ENCODE measurements around the gene MAB21L3.
"Not testable (repeated sequence)": the region's sequence is repeated elsewhere in the genome, so short reads cannot be mapped to it uniquely, and the experiment has no call there.

MAB21L3 gene

DNA sequence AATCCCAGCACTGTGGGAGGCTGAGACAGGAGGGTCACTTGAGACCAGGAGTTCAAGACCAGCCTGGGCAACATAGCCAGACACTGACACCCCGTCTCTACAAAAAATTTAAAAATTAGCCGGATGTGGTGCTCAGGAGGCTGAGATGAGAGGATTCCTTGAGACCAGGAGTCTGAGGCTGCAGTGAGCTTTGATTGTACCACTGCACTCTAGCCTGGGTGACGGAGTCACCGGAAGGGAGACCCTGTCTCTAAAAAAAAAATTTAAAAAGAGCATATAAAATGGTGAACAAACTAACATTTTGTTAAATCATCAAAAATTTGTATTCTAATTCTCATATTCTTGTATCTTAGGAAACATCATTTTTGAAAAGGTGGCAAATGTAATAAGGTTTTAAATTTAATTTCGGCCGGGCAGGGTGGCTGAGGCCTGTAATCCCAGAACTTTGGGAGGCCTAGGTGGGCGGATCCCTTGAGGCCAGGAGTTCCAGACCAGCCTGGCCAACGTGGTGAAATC lies 27.1 kb downstream of the MAB21L3 start:
- DNase-seq = no peak

DNA sequence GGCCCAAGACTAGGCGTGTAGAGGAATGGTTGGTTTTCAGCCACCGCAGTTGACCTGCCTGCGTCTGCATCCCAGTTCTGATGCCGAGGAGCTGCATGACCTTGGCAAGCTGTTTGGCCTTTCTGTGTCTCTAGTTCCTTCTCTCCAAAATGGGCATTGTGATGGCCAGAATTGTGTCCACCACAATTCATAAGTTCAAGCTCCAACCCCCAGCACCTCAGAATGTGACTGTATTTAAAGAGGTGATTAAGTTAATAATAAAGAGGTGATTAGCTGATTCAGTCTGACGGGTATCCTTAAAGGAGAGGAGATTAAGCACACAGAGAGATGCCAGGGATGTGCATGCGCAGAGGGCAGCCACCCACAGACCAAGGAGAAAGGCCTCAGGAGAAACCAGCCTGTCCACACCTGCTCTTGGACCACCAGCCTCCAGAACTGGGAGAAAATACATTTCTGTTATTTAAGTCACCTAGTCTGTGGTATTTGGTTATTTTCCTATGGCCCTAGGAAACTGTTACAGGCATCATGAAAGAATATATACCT lies 28.5 kb downstream of the MAB21L3 start:
- DNase-seq = no peak

DNA sequence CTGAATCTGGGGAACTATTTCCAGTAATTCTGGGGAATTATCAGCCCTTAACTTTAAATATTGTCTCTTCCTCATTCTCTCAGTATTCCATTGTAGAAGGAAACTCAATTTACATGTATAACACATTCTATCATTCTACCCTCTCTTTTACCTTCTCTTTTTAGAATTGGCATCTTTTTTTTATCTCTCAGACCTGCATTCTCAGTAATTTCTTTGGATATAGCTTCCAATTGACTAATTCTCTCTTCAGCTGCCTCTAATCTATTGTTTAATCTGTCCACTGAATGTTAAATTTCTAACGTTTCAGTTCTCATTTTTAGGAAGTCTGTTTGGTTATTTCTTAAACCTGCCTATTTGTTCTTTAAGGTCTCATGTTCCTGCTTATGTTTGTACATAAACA lies 33.0 kb downstream of the MAB21L3 start:
- DNase-seq = no peak

DNA sequence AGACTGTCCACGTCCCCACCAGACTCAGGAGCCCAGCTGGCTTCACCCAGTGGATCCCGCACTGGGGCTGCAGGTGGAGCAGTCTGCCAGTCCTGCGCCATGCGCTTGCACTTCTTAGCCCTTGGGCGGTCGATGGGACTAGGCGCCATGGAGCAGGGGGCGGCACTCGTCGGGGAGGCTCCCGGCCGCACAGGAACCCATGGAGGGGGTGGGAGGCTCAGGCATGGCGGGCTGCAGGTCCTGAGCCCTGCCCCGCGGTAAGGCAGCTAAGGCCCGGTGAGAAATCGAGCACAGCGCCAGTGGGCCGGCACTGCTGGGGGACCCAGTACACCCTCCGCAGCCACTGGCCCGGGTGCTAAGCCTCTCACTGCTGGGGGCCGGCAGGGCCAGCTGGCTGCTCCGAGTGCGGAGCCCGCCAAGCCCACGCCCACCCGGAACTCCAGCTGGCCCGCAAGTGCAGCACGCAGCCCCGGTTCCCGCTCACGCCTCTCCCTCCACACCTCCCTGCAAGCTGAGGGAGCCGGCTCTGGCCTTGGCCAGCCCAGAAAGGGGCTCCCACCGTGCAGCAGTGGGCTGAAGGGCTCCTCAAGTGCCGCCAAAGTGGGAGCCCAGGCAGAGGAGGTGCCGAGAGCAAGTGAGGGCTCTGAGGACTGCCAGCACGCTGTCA lies 35.4 kb downstream of the MAB21L3 start:
- DNase-seq = not testable (repeated sequence)

DNA sequence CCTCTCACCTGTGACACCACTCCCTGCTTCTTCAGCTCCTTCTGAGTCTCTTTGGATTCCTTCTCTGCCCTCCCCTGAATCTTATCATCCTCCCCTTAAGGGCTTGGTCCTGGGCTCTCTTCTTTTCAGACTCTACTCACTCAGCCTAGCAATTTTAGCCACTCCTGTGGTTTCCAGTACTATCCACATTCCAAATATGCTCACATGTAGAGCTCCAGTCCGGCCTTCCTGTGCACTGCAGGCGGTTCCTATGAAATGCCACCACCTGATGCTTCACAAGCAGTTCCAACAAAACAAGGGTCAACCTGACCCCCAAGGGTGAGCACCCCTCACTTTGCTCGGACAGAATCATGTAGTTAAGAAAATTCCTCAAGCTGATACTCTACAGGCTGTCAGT lies 35.9 kb downstream of the MAB21L3 start:
- DNase-seq = no peak

DNA sequence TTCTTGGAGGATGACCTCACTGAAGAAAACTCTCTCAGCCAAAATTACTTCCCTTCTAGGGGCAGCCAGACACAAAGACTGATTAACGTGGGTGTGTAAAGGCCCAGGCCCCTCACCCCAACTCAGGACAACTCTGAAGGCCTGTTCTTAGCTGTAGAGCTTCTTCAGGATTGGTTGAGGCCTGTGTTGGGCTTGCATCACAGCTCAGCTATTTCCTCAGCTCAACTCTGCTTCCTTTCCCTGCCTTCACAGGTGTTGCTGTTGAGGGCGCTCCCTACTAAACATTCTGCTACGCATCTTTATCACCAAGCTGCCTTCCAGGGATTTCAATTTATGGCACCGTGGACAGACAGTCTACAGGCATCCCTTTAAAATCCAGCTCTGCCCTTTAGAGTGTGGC lies 36.8 kb downstream of the MAB21L3 start:
- peak; percentile 12 for DNase-seq

DNA sequence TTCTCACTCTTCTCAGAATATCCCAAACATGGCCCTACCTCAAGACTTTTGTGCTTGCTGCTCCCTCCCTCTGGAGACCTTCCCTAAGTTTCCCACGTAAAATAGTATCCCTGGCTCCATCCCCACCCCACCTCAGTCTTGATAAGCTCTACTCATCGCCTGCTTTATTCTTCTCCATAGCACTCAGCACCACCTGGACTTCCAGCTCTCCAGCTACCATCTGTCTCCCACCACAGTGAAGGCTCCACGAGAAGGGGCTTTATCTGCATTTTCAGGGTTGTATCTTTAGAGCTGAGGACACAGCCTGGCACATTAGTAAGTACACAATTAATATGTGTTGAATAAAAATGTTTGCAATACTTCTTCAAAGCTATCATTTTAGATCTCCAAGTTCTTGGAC lies 37.8 kb downstream of the MAB21L3 start:
- DNase-seq = no peak

DNA sequence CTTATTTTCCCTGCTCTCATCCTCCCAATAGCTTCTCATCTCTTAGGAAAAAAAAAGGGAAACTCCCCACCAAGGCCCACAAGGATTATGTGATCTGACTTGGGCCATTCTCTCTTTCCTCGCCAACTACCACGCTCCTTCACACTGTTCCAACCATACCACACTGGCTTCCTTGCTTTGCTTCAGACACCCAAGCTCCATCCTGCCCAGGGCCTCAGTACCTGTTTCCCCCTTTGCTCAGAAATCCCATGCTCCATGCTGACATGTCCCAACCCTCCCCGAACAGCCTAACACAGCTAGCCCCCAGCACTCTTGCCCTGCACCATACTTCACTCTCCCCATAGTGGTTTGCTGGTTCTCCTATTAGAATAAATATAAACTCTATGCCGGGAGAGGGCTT lies 39.2 kb downstream of the MAB21L3 start:
- DNase-seq = no peak

DNA sequence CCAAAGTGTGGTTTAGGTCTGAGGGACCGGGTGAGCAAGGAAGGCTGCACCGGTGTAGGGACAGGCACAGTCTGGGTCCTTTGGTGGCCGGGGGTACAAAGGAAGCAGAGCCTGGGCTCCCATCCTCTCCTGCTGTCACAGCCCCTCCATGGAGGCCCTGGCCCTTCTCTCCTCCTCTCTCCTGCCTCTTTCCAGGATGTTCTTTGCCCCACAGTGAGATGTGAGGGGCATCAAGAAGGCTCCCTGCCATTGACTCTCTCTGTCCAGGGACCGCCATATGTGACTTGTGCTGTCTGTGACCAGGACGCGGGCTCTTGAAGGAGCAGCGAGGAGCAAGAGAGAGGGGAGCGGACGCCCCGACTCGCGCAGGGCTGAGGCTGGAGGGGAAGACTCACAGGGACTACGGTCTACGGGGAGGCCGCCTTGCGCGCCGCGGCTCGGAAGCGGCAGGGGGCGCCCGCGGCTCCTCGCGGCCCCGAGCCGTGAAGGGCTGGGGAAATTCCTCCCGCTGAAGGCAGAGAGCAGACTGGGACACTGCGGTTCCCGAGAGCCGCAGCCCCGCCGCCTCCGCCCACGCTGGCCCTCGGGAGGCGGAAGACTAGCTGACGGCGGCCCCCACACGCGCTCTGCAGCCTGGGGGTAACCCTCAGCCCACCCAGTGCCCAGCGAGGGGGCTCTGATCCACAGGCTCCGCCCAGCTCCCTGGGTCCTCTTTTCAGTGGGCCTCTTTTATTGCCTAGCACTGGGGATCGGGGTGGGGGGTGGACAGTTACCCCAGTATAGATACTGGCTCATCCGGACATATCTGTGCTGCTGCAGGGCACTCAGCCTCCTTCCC lies 40.8 kb downstream of the MAB21L3 start:
- peak; percentile 77 for DNase-seq

DNA sequence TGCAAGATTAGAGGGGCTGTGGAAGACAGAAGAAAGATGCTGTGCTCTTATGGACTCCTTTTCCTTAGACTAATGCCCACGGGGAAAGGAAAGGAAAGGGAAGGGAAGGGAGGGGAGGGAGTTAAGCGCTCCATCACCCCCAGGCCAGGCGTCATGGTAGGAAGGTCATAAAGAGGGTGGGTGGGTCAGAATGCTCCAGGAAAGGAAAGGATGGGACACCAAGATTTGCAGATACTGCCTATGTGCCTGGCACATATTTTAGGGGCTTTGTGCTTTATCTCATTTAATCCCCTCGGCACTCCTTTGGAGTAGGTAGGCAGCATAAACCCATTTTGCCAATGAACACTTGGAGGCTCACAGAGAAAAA lies 41.4 kb downstream of the MAB21L3 start:
- DNase-seq = no peak

DNA sequence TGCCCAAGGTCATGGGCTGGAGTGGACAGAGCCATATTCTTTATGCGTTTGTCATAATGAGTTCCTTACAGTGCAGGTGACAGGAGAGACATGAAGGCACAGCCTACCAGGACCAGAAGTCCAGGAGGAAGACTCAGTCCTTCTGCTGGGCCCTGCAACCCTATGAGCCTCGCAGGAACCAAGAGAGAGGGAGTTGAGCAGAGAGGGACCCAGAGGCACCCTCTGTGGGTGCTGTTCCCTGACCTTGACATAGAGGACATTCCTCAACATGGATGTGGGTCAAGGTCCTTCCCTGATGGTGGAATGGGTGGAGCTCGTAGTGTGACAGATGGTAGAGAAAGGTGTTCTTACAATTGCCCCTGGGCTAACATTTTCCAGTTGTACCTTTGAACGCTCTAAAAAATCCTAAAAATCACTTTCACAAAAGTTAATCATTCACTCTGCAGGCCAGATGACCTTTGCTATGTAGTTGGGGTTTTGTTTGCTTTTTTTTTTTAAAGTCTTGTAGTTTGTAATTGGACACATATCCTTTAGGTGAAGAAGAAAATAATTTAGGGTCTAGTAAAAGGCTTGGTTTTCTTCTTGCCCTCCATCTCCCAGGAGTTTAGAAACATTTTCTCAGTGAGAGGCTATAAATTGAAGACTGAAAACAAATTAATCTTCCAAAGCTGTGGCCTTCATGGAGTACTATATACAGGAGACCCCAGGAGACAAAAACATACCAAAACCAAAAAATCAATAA lies 41.9 kb downstream of the MAB21L3 start:
- no peak for DNase-seq

DNA sequence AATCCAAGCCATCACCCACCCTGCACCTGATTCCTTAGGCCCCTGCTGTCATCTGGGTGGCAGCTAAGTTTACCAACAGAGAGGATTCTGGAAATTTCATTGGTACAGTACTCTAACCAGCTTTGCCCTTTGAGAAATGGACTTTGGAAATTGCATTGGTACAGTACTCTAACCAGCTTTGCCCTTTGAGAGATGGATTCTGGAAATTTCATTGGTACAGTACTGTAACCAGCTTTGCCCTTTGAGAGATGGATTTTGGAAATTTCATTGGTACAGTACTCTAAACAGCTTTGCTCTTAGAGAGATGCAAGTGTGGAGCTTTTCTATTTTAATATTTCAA lies 42.5 kb downstream of the MAB21L3 start:
- DNase-seq = no peak

DNA sequence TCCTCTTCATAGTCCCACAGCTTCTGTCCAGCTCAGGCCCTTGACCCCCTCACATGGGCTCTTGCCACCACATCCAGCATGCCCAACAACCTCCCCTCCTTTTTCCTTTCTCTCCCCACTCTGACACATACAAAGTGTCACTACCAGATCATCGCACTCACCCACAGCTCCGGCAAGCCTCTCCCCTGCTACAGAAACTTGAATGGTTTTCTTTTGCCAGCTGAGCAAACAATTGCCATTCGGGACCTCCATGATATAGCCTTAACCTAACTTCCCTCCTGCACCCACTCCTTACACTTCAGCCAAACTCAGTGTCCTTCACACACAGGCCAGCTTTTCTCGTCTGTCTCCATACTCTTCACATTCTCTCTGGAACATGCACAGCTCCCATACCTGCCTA lies 43.3 kb downstream of the MAB21L3 start:
- DNase-seq = no peak

DNA sequence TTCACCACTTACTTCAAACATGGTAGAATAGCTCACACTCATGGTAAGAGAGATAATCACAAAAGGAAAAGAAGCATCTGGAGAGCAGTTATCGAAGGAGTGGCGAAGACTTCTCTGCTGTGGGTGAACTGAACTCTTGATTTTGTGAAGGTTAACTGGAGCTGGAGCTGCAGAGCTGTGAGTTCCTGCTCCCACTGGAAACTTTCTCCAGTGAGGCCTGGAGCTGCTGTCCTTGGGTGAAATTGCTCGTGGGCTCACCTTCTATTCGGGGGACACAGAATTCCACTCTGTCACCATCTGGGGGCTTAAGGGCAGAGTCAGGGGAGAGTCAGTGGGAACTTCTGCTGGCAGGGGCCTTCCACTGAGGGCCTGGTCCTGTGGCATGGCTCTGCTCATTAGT lies 45.9 kb downstream of the MAB21L3 start:
- no peak for DNase-seq

DNA sequence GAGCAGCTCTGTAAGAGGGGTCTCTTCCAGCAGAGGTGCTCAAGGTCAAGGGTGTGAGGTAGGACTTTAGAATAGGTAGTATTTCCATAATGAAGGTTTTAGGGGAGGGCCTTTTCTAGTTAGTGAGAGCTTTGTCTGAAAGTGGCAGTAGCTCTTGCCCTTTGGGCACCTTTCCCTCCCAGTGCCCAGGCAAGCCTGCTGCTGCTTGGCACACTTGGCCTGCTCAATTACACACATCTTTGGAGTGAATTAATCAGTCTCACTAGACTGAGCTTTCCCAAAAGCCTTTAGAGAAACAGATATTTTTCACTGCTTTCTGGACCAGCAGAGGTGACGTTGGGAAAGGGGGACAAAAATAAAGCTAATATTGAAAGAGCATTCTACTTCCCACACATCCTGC lies 48.0 kb downstream of the MAB21L3 start:
- no peak for DNase-seq

DNA sequence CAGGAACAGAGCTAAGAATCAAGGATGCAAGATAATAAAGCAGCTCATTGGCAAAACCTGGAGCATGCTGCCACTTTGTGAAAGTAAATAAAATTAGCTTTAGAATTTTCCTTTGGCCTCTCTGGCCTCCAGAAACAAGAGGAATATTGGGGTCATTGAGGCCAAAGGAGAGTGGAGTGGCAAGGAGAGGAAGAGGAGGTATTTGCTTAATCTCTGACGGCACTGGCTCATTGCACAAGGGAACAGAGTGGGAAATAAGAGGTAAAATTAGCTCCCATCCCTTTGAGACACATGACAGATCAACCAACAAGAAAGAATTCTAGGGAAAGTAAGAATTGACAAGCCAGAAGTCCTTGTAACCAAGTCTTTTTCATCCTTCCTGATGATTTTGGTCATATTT lies 48.4 kb downstream of the MAB21L3 start:
- DNase-seq = no peak

DNA sequence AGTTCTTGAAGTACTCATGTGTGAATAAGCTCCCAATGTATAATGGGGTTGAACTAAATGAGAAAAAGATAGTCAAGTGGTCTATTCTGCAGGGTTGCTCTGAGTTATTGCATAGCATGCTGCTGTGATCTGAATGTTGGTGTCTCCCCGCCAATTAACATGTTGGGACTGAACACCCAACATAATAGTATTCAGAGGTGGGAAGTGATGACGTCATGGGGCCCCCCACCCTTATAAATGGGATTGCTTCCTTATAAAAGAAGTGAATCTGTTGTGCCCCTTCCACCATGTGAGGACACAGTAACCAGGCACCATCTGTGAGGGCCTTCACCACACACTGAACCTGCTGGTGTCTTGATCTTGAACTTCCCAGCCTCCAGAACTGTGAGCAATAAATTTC lies 50.2 kb downstream of the MAB21L3 start:
- DNase-seq = no peak

DNA sequence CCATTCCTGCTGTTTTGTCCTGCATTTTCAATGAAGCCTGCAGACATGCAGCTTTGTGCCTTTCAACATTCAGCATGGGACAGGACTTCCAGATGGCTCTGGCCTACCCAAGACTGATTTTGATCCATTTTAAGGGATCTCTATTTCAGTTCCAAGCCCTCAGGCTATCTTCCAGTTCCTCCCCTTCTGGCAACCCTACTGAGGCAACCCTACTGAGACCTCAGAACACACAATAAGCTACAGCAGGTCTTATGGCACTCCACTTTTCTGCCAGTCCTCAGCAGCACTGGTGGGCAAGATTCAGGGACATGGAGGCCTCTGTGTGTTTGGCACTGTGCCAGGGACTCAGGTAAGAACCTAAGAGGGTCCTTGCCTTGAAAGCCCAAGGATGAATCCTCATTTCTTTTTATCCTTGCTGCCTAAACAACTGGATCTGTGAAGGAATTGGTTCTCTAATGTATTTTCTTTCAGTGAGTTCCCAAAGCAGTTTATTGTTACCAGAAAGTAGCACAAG lies 50.7 kb downstream of the MAB21L3 start:
- no peak for DNase-seq

DNA sequence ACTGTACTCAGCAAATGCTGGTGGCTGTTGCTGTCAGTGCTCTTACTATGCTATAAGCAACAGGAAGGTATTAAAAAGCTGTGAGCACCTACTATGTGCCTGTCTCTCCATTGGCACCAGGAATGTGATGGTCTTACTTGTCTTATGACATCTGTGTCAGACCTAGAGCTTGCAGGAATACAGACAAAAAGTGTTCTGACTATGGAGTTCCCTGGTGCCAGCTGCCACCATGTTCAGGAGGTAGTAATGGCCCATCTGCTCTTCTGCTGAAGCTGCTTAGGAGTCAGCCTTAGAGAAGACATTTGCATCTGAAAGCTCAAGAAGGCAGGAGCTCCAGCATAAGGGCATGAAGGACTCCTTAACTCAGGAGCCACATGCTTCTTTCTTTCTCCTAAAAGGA lies 52.3 kb downstream of the MAB21L3 start:
- DNase-seq = no peak

DNA sequence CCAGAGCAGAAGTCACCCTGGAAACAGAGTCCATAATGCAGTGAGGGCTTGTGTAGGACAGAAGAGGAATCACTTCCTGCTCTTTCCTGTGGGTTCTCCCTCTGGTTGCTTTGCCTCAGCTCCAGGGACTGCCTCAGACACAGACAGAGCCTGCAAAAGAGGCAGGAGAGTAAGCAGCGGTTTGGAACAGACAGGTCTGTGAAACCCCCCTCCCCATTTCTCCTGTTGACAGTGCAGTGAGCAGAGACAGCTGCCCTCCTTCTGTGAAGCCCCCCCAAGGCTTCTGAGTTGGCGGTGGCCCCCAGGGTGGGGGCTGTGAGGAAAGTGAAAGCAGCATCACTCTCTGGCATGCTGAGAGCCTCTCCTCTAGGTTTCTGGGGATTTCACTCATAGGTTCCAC lies 53.0 kb downstream of the MAB21L3 start:
- DNase-seq = no peak

DNA sequence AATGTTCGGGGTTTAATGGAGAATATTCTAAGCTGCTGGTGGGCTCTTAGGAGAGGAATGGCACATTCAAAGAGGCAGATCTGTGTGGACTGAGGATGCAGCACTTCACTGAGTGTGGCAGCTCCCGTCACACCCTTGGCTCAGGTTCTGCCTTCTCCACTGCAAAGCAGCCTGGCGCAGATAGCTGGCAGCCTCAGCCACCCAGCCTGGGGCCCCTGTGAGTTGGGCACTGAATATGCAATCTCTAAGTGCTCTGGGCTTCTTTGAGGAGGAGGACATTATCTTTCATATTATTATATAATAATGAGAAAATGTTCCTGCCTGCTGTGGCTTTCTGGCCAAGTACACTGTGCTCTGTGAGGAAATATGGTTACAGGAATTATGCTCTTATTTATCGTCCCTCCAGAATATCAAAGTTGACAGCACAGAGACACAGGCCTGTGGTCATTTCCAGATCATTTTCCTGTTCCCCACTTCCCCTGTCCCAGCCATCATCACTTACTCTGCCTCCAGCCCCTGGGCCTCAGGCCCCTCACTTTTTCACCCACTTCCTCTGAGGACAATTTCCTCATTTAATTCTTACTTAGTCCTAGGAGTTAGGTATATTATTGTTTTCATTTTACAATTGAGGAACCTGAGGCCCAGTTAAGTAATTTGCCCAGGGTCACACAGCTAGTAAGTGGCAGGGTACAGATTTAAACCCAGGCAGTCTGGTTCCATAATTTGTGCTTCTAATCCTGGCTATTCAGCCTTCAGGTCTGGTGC lies 53.6 kb downstream of the MAB21L3 start:
- DNase-seq = no peak

DNA sequence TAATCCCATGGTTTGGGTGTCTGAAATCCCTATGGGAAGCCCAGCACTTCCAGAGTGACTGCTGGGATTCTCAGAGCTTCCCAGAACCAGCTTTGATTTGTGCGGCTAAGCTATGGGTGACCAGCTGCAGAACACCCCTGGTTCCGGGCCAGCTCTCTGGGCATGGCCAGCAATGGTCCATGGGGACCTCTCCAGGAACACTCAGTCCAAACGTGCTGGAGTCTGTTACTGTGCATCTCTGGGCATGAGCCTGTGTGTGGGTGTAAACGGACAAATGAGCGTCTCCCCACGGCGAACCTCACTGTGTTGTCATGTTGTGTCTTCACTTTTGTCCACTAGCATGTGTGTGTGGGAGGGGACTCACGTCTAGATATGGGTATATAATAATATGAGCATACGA lies 54.4 kb downstream of the MAB21L3 start:
- DNase-seq = no peak

Measured in fibroblast of skin of scalp (primary cell).